NCI-H1417 treated with DMSO at 0.1 percent for 48 hours (cell line): ENCODE results near the gene TBCC.

ENCODE experiments used
- DNase-seq: peaks from one replicate; lab custom pipeline; 2025; lab: John Stamatoyannopoulos, UW

Gene TBCC

DNA sequence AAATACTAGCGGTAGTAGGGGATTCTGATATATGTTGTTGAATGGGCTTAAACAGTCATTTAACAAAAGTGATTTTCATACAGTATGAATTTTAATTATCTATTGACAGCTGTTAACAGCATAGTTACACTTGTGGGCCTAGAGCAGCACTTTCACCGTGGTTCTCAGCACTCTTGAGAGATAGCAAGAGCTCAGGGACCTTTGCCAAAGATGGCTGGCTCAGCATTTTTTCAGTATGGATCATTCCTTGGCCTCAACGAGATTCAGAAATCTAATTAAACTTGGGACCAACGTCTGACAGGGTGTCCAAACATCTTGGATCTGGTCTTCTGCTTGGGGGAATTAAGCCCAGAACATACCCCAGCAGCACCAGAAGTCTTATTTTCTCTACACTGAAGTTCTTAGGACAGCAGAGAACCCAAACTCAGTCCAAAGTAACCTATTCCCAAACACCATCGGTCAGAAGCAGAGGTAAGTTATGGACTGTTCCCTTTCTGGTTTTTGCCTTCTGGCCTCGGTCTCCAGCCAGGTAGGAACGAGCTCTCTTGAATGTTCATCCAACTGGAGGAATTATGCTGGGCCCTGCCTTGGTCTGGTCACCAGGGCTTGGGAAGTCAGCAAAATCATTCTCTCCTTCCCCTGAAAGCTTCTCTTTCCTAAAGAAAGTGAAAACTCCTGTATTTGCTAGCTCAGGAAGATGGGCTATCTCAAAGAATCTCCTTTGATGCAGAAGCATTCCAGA is 49.2 kb downstream of the TBCC start:
- DNase-seq, result no peak

DNA sequence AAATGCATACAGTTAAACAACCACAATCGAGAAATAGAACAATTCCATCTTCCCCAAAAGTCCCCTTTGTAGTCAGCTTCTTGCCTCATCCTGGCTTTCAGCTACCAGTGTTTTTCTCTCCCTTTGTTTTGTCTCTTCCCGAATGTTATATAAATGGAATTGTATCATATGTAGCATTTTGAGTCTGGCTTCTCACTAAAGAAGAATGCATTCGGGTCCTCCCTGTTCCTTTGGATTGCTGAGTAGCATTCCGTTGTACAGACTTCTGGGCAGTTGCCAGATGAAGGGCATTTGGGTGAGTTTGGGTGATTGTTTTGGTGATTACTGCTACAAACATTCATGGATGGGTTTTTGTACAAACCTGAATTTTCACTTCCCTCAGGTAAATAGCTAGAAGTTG is 51.3 kb downstream of the TBCC start:
- no peak for DNase-seq
